Stimulated activated CD4-positive, alpha-beta T cell treated with anti-CD3 and anti-CD28 coated beads, Interleukin-2, amount 100 ng/mL, for 48 hours (primary cell): ENCODE data around the gene KLK1.

Experiments
- DNase-seq, 2 donors: peaks; one replicate each; pipeline ENCODE4 v3.0.0-alpha.2; 2020

The KLK1 gene

DNA sequence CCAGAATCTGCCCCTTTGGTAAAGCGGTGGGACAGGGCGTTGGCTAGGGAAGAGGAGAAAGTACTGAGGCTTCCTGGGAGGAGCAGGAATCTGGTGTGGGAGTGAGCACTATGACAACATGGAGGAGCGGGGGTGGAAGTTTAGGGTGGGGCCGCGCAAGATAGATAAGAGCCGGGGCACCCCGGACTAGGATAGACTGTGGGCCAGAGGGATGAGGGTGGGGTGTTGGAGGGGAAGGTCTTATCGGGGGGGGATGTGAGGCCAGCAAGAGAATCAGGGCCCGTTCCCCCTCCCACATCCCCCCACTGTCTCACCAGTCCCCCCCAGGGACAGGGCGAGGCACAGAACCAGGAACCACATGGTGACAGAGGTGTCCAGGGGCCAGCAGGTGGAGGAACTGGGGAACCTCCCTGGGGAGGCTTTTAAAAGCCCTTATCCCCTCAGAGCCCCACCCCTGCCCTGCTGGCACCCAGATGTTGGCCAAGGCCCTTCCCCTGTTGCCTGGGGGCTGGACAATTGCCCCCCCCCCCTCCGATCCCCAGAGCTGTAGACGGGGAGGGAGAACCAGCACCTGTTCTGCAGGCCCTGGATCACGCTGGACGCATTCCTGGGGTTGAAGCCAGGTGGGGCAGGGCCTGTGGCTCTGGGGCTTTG, at the start of gene KLK1:
Gene KLK1 (minus strand): TSS at position 399 of the 654 bp plus-strand sequence. CDS start 39 bp downstream, at position 360.
- DNase-seq: no peak

DNA sequence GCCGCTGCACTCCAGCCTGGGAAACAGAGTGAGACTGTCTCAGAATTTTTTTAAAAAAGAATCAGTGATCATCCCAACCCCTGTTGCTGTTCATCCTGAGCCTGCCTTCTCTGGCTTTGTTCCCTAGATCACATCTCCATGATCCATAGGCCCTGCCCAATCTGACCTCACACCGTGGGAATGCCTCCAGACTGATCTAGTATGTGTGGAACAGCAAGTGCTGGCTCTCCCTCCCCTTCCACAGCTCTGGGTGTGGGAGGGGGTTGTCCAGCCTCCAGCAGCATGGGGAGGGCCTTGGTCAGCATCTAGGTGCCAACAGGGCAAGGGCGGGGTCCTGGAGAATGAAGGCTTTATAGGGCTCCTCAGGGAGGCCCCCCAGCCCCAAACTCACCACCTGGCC, 49.5 kb upstream of the KLK1 start, which contains the start of gene KLK2:
Gene KLK2 (plus strand): TSS at position 384 of the 400 bp plus-strand sequence. CDS start 35 bp downstream, outside the sequence.
- no peak for DNase-seq

DNA sequence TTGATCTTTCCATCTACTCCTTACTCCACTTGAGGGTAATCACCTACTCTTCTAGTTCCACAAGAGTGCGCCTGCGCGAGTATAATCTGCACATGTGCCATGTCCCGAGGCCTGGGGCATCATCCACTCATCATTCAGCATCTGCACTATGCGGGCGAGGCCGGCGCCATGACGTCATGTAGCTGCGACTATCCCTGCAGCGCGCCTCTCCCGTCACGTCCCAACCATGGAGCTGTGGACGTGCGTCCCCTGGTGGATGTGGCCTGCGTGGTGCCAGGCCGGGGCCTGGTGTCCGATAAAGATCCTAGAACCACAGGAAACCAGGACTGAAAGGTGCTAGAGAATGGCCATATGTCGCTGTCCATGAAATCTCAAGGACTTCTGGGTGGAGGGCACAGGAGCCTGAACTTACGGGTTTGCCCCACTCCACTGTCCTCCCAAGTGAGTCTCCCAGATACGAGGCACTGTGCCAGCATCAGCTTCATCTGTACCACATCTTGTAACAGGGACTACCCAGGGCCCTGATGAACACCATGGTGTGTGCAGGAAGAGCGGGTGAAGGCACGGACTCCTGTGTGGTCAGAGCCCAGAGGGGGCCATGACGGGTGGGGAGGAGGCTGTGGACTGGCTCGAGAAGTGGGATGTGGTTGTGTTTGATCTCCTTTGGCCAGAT, 47.0 kb upstream of the KLK1 start:
- DNase-seq: peak; percentile 1 to 32

DNA sequence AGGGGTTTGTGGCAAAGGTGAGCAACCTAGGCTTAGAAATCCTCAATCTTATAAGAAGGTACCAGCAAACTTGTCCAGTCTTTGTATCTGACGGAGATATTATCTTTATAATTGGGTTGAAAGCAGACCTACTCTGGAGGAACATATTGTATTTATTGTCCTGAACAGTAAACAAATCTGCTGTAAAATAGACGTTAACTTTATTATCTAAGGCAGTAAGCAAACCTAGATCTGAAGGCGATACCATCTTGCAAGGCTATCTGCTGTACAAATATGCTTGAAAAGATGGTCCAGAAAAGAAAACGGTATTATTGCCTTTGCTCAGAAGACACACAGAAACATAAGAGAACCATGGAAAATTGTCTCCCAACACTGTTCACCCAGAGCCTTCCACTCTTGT, 45.9 kb upstream of the KLK1 start:
- no peak for DNase-seq

DNA sequence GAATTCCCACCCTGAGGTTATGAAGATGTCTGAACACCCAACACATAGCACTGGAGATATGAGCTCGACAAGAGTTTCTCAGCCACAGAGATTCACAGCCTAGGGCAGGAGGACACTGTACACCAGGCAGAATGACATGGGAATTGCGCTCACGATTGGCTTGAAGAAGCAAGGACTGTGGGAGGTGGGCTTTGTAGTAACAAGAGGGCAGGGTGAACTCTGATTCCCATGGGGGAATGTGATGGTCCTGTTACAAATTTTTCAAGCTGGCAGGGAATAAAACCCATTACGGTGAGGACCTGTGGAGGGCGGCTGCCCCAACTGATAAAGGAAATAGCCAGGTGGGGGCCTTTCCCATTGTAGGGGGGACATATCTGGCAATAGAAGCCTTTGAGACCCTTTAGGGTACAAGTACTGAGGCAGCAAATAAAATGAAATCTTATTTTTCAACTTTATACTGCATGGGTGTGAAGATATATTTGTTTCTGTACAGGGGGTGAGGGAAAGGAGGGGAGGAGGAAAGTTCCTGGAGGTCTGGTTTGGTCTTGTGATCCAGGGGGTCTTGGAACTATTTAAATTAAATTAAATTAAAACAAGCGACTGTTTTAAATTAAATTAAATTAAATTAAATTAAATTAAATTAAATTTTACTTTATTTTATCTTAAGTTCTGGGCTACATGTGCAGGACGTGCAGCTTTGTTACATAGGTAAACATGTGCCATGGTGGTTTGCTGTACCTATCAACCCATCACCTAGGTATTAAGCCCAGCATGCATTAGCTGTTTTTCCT, 38.1 kb upstream of the KLK1 start:
- DNase-seq: no peak

DNA sequence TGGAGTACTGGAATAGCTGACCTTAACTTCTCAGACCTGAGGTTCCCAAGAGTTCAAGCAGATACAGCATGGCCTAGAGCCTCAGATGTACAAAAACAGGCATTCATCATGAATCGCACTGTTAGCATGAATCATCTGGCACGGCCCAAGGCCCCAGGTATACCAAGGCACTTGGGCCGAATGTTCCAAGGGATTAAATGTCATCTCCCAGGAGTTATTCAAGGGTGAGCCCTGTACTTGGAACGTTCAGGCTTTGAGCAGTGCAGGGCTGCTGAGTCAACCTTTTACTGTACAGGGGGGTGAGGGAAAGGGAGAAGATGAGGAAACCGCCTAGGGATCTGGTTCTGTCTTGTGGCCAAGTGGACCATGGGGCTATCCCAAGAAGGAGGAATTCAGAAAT, 37.4 kb upstream of the KLK1 start:
- no peak for DNase-seq

DNA sequence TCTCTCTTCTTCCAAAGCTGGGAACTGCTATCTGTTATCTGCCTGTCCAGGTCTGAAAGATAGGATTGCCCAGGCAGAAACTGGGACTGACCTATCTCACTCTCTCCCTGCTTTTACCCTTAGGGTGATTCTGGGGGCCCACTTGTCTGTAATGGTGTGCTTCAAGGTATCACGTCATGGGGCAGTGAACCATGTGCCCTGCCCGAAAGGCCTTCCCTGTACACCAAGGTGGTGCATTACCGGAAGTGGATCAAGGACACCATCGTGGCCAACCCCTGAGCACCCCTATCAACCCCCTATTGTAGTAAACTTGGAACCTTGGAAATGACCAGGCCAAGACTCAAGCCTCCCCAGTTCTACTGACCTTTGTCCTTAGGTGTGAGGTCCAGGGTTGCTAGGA, 36.3 kb upstream of the KLK1 start:
- no peak for DNase-seq

DNA sequence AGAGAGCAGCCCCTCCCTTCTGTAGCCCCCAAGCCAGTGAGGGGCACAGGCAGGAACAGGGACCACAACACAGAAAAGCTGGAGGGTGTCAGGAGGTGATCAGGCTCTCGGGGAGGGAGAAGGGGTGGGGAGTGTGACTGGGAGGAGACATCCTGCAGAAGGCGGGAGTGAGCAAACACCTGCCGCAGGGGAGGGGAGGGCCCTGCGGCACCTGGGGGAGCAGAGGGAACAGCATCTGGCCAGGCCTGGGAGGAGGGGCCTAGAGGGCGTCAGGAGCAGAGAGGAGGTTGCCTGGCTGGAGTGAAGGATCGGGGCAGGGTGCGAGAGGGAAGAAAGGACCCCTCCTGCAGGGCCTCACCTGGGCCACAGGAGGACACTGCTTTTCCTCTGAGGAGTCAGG, 35.3 kb upstream of the KLK1 start:
- no peak for DNase-seq

DNA sequence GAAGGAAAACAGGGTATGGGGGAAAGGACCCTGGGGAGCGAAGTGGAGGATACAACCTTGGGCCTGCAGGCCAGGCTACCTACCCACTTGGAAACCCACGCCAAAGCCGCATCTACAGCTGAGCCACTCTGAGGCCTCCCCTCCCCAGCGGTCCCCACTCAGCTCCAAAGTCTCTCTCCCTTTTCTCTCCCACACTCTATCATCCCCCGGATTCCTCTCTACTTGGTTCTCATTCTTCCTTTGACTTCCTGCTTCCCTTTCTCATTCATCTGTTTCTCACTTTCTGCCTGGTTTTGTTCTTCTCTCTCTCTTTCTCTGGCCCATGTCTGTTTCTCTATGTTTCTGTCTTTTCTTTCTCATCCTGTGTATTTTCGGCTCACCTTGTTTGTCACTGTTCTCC, 33.8 kb upstream of the KLK1 start:
- no peak for DNase-seq

DNA sequence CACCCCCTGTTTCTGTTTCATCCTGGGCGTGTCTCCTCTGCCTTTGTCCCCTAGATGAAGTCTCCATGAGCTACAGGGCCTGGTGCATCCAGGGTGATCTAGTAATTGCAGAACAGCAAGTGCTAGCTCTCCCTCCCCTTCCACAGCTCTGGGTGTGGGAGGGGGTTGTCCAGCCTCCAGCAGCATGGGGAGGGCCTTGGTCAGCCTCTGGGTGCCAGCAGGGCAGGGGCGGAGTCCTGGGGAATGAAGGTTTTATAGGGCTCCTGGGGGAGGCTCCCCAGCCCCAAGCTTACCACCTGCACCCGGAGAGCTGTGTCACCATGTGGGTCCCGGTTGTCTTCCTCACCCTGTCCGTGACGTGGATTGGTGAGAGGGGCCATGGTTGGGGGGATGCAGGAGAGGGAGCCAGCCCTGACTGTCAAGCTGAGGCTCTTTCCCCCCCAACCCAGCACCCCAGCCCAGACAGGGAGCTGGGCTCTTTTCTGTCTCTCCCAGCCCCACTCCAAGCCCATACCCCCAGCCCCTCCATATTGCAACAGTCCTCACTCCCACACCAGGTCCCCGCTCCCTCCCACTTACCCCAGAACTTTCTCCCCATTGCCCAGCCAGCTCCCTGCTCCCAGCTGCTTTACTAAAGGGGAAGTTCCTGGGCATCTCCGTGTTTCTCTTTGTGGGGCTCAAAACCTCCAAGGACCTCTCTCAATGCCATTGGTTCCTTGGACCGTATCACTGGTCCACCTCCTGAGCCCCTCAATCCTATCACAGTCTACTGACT, 31.2 kb upstream of the KLK1 start, which contains the start of gene KLK3:
Gene KLK3 (plus strand): TSS at position 280 of the 775 bp plus-strand sequence. CDS start 41 bp downstream, at position 321.
- no peak for DNase-seq

DNA sequence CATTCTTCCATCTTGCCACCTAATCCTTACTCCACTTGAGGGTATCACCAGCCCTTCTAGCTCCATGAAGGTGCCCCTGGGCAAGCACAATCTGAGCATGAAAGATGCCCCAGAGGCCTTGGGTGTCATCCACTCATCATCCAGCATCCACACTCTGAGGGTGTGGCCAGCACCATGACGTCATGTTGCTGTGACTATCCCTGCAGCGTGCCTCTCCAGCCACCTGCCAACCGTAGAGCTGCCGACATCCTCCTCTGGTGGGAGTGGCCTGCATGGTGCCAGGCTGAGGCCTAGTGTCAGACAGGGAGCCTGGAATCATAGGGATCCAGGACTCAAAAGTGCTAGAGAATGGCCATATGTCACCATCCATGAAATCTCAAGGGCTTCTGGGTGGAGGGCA, 28.0 kb upstream of the KLK1 start:
- no peak for DNase-seq

DNA sequence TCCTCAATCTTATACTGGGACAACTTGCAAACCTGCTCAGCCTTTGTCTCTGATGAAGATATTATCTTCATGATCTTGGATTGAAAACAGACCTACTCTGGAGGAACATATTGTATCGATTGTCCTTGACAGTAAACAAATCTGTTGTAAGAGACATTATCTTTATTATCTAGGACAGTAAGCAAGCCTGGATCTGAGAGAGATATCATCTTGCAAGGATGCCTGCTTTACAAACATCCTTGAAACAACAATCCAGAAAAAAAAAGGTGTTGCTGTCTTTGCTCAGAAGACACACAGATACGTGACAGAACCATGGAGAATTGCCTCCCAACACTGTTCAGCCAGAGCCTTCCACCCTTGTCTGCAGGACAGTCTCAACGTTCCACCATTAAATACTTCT, 27.2 kb upstream of the KLK1 start:
- DNase-seq: no peak

DNA sequence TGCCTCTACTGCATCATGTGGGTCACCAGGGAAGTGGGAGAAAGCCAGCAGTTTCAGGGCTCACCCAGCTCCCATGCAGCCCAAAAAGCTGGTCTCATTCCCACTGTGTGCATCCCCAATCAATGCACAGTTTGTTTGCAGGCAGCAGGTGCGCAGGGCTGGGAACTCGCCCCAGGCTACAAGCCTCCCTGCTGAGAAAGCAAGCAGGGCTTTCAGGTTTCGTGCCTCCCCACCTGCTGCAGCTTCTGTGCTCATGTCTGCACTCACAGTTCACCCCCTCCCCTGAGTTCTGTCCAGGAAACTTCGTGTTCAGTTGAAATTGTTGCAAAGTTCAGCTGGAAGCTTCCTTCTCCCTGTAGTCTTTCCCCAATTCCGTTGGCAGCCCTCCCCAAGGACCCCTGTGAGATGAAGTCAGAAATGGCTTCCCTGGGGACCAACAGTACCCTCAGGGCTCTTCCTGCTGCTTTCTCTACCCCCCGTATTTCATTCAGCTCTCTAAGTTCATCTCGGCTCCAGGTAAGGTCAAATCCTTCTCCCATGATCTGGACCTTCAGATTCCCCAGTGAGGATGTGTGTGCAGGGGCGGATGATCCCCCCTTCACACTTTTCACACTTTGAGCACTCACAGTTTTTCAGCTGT, 20.8 kb upstream of the KLK1 start:
- DNase-seq: no peak

DNA sequence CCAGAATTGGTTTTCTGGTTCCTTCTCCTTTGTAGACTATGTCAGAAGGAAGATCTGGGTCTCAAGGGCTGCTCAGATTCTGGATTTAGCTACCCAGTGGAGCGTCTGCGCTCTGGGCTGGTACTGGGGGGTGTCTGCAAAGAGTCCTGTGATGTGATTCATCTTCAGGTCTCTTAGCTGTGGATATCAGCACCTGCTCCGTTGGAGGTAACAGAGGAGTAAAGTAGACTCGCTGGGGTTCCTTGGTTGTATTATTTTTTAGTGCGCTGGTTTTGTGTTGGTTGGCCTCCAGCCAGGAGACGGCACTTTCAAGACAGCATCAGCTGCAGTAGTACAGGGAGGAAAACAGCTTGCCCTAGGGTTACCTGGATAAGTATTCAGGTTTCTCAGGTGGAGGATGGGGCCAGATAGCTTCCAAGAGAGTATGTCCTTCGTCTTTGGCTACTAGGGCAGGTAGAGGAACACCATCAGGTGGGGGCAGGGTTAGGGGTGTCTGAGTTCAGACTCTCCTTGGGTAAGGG, 20.2 kb upstream of the KLK1 start:
- no peak for DNase-seq

DNA sequence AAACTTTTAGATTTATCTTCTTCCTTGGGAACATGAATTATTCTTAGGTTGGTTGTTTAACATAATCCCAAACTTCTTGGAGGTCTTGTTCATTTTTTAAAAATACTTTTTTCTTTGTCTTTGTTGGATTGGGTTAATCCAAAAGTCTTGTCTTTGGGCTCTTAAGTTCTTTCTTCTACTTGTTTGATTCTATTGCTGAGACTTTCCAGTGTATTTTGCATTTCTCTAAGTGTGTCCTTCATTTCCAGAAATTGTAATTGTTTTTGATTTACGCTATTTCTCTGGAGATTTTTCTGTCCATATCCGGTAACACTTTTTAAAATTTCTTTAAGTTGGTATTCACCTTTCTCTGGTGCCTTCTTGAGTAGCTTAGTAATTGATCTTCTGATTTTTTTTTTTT, 19.6 kb upstream of the KLK1 start:
- no peak for DNase-seq

DNA sequence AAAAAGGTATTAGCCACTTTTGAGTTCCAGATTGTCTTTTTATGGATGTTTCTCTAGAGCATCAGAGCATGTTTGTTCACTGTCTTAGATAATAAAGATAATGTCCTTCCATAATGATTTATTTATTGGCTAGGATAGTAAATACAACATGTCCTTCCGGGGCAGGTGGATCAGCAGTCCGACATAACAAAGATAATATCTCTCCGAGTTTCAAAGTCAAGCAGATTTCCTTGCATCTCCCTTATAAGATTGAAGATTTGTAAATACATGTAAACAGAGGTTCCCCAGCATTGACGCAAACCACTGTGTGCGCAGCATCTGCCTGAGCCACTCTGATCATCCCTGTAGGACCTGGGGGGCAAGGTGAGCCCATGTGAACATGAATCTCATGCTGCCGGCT, 18.5 kb upstream of the KLK1 start:
- no peak for DNase-seq

DNA sequence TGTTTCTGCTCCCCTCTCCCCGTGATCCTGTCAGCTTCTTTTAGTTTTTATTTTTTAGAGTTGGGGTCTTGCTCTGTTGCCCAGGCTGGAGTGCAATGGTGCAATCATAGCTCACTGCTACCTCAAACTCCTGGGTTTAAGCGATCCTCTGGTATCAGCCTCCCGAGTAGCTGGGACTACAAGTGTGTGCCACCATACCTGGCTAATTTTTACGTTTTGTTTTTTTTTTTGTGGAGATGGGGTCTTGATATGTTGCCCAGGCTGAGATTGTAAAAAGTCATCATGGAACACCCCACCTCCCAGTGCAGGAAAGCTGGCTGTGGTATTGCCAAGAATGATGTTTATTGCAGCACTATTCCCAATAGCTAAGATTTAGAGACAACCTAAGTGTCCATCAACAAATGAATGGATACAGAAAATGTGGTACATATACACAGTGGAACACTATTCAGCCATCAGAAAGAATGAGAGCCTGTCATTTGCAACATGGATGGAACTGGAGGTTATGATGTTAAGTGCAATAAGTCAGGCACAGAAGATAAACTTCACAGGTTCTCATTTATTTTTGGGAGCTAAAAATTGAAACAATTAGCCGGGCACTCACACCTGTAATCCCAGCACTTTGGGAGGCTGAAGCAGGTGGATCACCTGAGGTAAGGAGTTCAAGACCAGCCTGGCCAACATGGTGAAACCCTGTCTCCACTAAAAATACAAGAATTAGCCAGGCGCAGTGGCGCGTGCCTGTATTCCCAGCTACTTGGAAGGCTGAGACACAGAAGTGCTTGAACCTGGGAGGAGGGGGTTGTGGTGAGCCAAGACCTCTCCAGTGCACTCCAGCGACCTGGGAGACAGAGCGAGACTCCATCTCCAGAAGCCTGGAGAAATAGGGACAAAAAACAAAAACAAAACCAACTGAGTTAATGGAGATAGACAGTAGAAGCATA, 16.4 kb upstream of the KLK1 start:
- DNase-seq: no peak

DNA sequence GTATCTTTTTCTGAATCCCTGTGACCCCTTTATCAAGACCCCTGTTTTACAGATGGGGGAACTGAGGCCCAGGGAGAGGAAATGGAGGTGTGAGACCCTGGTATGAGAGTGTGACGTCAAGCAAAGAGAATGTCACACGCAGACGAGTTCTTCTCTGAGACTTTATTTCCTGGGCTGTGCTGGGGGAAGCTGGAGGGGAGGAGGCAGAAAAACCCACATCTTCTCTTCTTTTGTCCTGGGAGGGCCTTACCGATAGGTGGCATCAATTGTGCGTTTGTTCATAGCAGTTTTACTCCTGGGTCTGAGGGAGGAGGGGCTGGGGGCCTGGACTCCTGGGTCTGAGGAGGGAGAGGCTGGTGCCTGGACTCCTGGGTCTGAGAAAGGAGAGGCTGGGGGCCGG, 14.7 kb upstream of the KLK1 start:
- no peak for DNase-seq

DNA sequence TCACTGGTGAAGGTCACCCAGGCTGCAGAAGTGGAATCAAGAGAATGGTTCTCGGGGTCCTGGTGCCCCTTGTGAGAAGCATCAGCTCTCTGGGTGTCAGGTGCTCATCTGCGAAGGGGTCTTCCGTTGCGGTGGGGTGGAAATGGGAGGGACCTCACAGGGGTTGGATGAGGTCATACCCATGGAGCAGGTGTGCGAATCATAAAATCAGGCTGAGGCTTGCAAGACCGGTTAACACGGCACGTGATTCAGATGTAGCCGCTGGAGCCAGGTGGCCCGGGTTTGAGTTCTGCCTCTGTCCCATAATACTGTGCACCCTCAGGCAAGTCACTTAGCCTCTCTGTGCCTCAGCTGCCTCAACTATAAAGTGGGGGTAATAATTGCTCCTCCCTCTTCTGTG, 13.7 kb upstream of the KLK1 start:
- no peak for DNase-seq

DNA sequence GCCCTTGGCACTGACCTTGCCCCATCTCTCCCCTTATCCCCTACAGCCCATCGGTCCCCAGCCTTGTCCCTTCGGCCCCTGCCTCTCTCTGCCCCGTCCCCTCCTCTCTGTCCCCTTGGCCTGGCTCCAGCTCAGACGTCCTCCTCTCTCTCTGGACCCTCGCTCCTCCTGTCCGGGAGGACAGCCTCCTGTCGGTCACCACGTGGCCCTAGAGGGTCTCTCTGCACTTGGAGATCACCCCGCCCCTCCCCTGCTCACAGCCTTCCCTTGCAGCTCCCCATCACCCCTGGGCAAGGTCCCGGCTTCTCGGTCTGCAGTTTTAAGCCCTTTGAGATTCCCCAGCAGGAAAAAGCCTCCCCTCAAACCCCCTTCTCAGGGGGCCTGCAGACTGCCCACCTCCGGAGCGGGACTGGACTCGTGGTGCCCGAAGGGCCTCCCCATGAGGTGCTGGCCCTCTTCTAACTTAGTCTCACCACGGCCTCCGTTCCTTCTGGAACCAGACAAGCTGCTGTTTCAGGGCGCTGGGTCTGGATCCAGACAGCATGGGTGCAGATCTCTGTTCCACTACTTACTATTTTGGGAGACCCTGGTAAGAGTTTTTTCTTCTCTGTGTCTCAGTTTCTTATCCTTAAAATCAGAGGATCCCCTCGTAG, 13.1 kb upstream of the KLK1 start:
- DNase-seq: no peak
